HepG2 (cell line): Measurements from ENCODE around the gene NOXO1. TPM values are rescaled to one million over a fixed set of nuclear protein-coding genes. Genes with fewer than 3 reads are reported as not detected.

Experiments
- NFKB2 ChIP-seq: sonication (generic); formaldehyde crosslinking; IDR thresholded peaks from 2 replicates; pipeline ENCODE4 v1.4.0; 2020; ENCODE audit warnings: missing genetic modification reagents, borderline replicate concordance
- SAP130 ChIP-seq: IDR thresholded peaks from 2 replicates; pipeline ENCODE4 v1.6.1; 2016; ENCODE audit warnings: low read depth
- SMAD1 ChIP-seq: sonication (generic); formaldehyde crosslinking; IDR thresholded peaks from 2 replicates; pipeline ENCODE4 v1.4.0; 2020; ENCODE audit warnings: missing genetic modification reagents, low read depth, mild to moderate bottlenecking, borderline replicate concordance
- TAF1 ChIP-seq: sonication (generic); formaldehyde crosslinking; IDR thresholded peaks from 2 replicates; pipeline ENCODE4 v1.4.0; 2020; ENCODE audit warnings: missing genetic modification reagents
- TARDBP ChIP-seq: sonication (generic); formaldehyde crosslinking; IDR thresholded peaks from 2 replicates; pipeline ENCODE4 v1.8.0; 2022; ENCODE audit warnings: mild to moderate bottlenecking, missing genetic modification reagents
- ZNF30 ChIP-seq: sonication (generic); formaldehyde crosslinking; IDR thresholded peaks from 2 replicates; pipeline ENCODE4 v1.5.0; 2020; ENCODE audit warnings: mild to moderate bottlenecking, missing genetic modification reagents
- ZNF33B ChIP-seq: sonication (generic); formaldehyde crosslinking; IDR thresholded peaks from 2 replicates; pipeline ENCODE4 v1.5.1; 2020; ENCODE audit warnings: mild to moderate bottlenecking, missing genetic modification reagents
- ZNF687 ChIP-seq: sonication (generic); formaldehyde crosslinking; IDR thresholded peaks from 2 replicates; pipeline ENCODE4 v1.5.1; 2020; ENCODE audit warnings: mild to moderate bottlenecking, missing genetic modification reagents, moderate library complexity
- polyA plus RNA-seq, 8 experiments: library from polyadenylated mRNA; depleted of rRNA in 3 of 8; stranded (reverse) in 7 of 8; unstranded in 1 of 8; fragments of >200 nt; fragmentation: Illumina TruSeq in 4 of 8; extraction: Trizol in 4 of 8; gene quantifications; 2 replicates each; pipeline versions ENCODE4 v1.2.1 to v1.2.3, GENCODE V29; 2011 to 2016; ENCODE audit warnings: low read depth in 4 of 8, missing spikeins in 1 of 8, mixed read lengths in 1 of 8; ENCODE audit not compliant: insufficient read depth in 1 of 8
- total RNA-seq, 5 experiments: library from RNA; depleted of rRNA; stranded (reverse); fragments of >200 nt; fragmentation: Illumina TruSeq; extraction: Trizol; gene quantifications; 2 replicates each; pipeline ENCODE4 v1.2.3, GENCODE V29; 2016; ENCODE audit warnings: low read depth in 1 of 5

NOXO1 gene
- total and polyA plus RNA-seq, 2 of the 13 experiments (the other 11 are each of a cell fraction or from before 2014, with no cell fraction given) = 0.69 to 1.4 TPM

- TF ChIP-seq NFKB2 (CRISPR knock-in tag) (0 out of 2 replicates have a peak, but pooled peaks have one; percentile 20), SAP130 (CRISPR knock-in tag) (0 out of 2 replicates have a peak, but pooled peaks have one; percentile 14), ZNF33B (CRISPR knock-in tag) (no peak), ZNF30 (no peak), TAF1 (CRISPR knock-in tag) (0 out of 2 replicates have a peak, but pooled peaks have one; percentile 24), ZNF687 (CRISPR knock-in tag) (peak; percentile 22; the same call in 1 of the 2 replicates), TARDBP (CRISPR knock-in tag) (no peak), SMAD1 (no peak)
These were observed 8.2 kb upstream of the NOXO1 start, which contains the start of gene SYNGR3 (continued) for GRCh38 chr16:1989209-1990100.
